Mesenchymal stem cell (in vitro differentiated cells and primary cell): ENCODE data around the gene SPATA21.

Source experiments
- DNase-seq: peaks from one replicate; pipeline ENCODE4 v3.0.0-alpha.2; 2013
- H2AFZ ChIP-seq: one replicate; pipeline ENCODE4 v1.6.1; 2013; ENCODE audit warnings: low read depth, mild to moderate bottlenecking, control low read depth, inconsistent platforms, low read length, moderate library complexity
- H2AK5ac ChIP-seq: 2 replicates; pipeline ENCODE4 v1.6.1; 2013; ENCODE audit warnings: low read length, moderate library complexity, mild to moderate bottlenecking, inconsistent platforms; ENCODE audit not compliant: severe bottlenecking
- H2BK120ac ChIP-seq: one replicate; pipeline ENCODE4 v1.6.1; 2013; ENCODE audit warnings: low read depth, mild to moderate bottlenecking, inconsistent platforms, low read length, moderate library complexity
- H2BK12ac ChIP-seq, 2 experiments: one replicate each; pipeline ENCODE4 v1.6.1; 2013; ENCODE audit warnings: inconsistent platforms in 2 of 2, low read length in 2 of 2, mild to moderate bottlenecking in 2 of 2, moderate library complexity in 2 of 2, control low read depth in 1 of 2
- H2BK15ac ChIP-seq: one replicate; pipeline ENCODE4 v1.6.1; 2013; ENCODE audit warnings: mild to moderate bottlenecking, low read depth, inconsistent platforms; ENCODE audit not compliant: poor library complexity, severe bottlenecking
- H2BK5ac ChIP-seq: 2 replicates; pipeline ENCODE4 v1.6.1; 2013; ENCODE audit warnings: low read depth, mild to moderate bottlenecking, low read length, control low read depth, inconsistent platforms; ENCODE audit not compliant: poor library complexity, severe bottlenecking
- H3K14ac ChIP-seq, 2 experiments: one replicate each; pipeline ENCODE4 v1.6.1; 2013; ENCODE audit warnings: inconsistent platforms in 2 of 2, low read length in 2 of 2, control low read depth in 1 of 2, mild to moderate bottlenecking in 1 of 2, moderate library complexity in 1 of 2
- H3K18ac ChIP-seq, 2 experiments: one replicate each; pipeline ENCODE4 v1.6.1; 2013; ENCODE audit warnings: inconsistent platforms in 2 of 2, low read length in 2 of 2, control low read depth in 1 of 2, low read depth in 1 of 2, mild to moderate bottlenecking in 1 of 2
- H3K23ac ChIP-seq, 2 experiments: one replicate each; pipeline ENCODE4 v1.6.1; 2013; ENCODE audit warnings: inconsistent platforms in 2 of 2, low read length in 2 of 2, mild to moderate bottlenecking in 2 of 2, moderate library complexity in 2 of 2, control low read depth in 1 of 2
- H3K27ac ChIP-seq: 2 replicates; pipeline ENCODE4 v1.5.1; 2013; ENCODE audit warnings: mild to moderate bottlenecking, moderate library complexity, low read length, control low read depth, inconsistent platforms; ENCODE audit not compliant: poor library complexity, severe bottlenecking
- H3K27me3 ChIP-seq, 2 experiments: 2 replicates each; pipeline versions ENCODE4 v1.6.1 to v1.7.0; 2013; ENCODE audit warnings: low read length in 2 of 2, mild to moderate bottlenecking in 2 of 2, moderate library complexity in 2 of 2, control low read depth in 1 of 2, inconsistent platforms in 1 of 2; ENCODE audit not compliant: control insufficient read depth in 1 of 2, insufficient read depth in 1 of 2
- H3K36me3 ChIP-seq, 2 experiments: 2 replicates each; pipeline versions ENCODE4 v1.6.1 to v1.7.0; 2013; ENCODE audit warnings: low read length in 2 of 2, control low read depth in 1 of 2, inconsistent platforms in 1 of 2, low read depth in 1 of 2, mild to moderate bottlenecking in 1 of 2; ENCODE audit not compliant: insufficient read depth in 2 of 2, control insufficient read depth in 1 of 2
- H3K4ac ChIP-seq, 2 experiments: one replicate each; pipeline ENCODE4 v1.6.1; 2013; ENCODE audit warnings: inconsistent platforms in 2 of 2, low read length in 2 of 2, mild to moderate bottlenecking in 2 of 2, moderate library complexity in 2 of 2, control low read depth in 1 of 2, low read depth in 1 of 2
- H3K4me1 ChIP-seq: 2 replicates; pipeline ENCODE4 v1.6.1; 2013; ENCODE audit warnings: low read depth, low read length, control low read depth; ENCODE audit not compliant: control insufficient read depth, insufficient read depth
- H3K4me2 ChIP-seq: 2 replicates; pipeline ENCODE4 v1.6.1; 2013; ENCODE audit warnings: low read length, mild to moderate bottlenecking, inconsistent platforms; ENCODE audit not compliant: poor library complexity, severe bottlenecking
- H3K4me3 ChIP-seq, 2 experiments: 2 replicates each; pipeline versions ENCODE4 v1.5.1 to v1.7.0; 2013; ENCODE audit warnings: low read length in 2 of 2, mild to moderate bottlenecking in 2 of 2, control low read depth in 1 of 2, low read depth in 1 of 2; ENCODE audit not compliant: insufficient read depth in 1 of 2
- H3K79me1 ChIP-seq: replicated peaks from 2 replicates; pipeline ENCODE4 v1.6.1; 2013; ENCODE audit warnings: mild to moderate bottlenecking, control low read depth, low read length, inconsistent platforms; ENCODE audit not compliant: poor library complexity, severe bottlenecking
- H3K9ac ChIP-seq: 2 replicates; pipeline ENCODE4 v1.7.0; 2013; ENCODE audit warnings: mild to moderate bottlenecking, low read length, moderate library complexity
- H3K9me3 ChIP-seq: 2 replicates; pipeline ENCODE4 v1.7.0; 2013; ENCODE audit warnings: mild to moderate bottlenecking, low read length; ENCODE audit not compliant: control insufficient read depth
- H4K8ac ChIP-seq: one replicate; pipeline ENCODE4 v1.6.1; 2013; ENCODE audit warnings: inconsistent platforms, mild to moderate bottlenecking, low read length, moderate library complexity
- H4K91ac ChIP-seq: one replicate; pipeline ENCODE4 v1.6.1; 2013; ENCODE audit warnings: mild to moderate bottlenecking, low read length, inconsistent platforms
- WGBS: methylation state at CpG from one replicate; pipeline ENCODE4 v1.1.7; 2013; ENCODE audit warnings: mixed read lengths; 5-methylcytosine and 5-hydroxymethylcytosine counted together

Gene SPATA21

GRCh38 chr1:16450863-16451481 lies 13.7 kb upstream of the SPATA21 start:
- no peak overlapping the region for H2AK5ac ChIP-seq
- peaks cover 75 to 89% of the 10 kb centered on the region in 2 experiments for H3K36me3 ChIP-seq
- H3K4me1 ChIP-seq, result peaks cover 3% of the 10 kb centered on the region
- H3K23ac ChIP-seq, result no peak overlapping the region
- H4K91ac ChIP-seq, result no peak overlapping the region
- no peak overlapping the region for H3K4me3 ChIP-seq
- H3K9ac ChIP-seq, result no peak overlapping the region
- no peak overlapping the region for H3K4ac ChIP-seq
- no peak overlapping the region for H2AFZ ChIP-seq
- H3K9me3 ChIP-seq, result no peaks in the 10 kb centered on the region
- H2BK120ac ChIP-seq, result no peak overlapping the region
- H3K27me3 ChIP-seq, result no peaks in the 10 kb centered on the region
- no peak overlapping the region for H3K27ac ChIP-seq
- WGBS, result 76% methylated on average over 5 of the region's 6 CpGs
- H2BK12ac ChIP-seq, result no peak overlapping the region
- no peak for DNase-seq
- H3K4me2 ChIP-seq, result no peak overlapping the region
- no peak overlapping the region for H3K14ac ChIP-seq
- H2BK15ac ChIP-seq, result no peak overlapping the region
- H3K18ac ChIP-seq, result no peak overlapping the region
- H4K8ac ChIP-seq, result no peak overlapping the region
- no peak overlapping the region for H2BK5ac ChIP-seq
- H3K79me1 ChIP-seq, result peaks cover 45% of the 10 kb centered on the region

- Histone ChIP-seq H2BK15ac (no peak overlapping the region), H4K91ac (no peak overlapping the region), H3K4ac (no peak overlapping the region), H3K9me3 (no peaks in the 10 kb centered on the region), H2AFZ (no peak overlapping the region), H3K4me1 (peaks cover 3% of the 10 kb centered on the region), H3K79me1 (peaks cover 42% of the 10 kb centered on the region), H3K9ac (no peak overlapping the region), H2BK120ac (no peak overlapping the region), H3K23ac (no peak overlapping the region), H4K8ac (no peak overlapping the region), H2BK5ac (no peak overlapping the region), H2BK12ac (no peak overlapping the region), H3K4me3 (no peak overlapping the region), H3K18ac (no peak overlapping the region), H3K27me3 (no peaks in the 10 kb centered on the region), H3K36me3 (peaks cover 77 to 85% of the 10 kb centered on the region in 2 experiments), H3K4me2 (no peak overlapping the region), H3K14ac (no peak overlapping the region), H2AK5ac (no peak overlapping the region), H3K27ac (no peak overlapping the region)
- 91% methylated on average over 4 of the region's 5 CpGs for whole genome bisulfite sequencing
- no peak for DNase-seq
These were observed 12.4 kb upstream of the SPATA21 start for GRCh38 chr1:16449666-16450065.

- H2AFZ ChIP-seq, result no peak overlapping the region
- no peak overlapping the region for H3K4ac ChIP-seq
- H3K27ac ChIP-seq, result no peak overlapping the region
- no peak overlapping the region for H3K23ac ChIP-seq
- H2AK5ac ChIP-seq, result no peak overlapping the region
- no peak overlapping the region for H2BK120ac ChIP-seq
- H3K27me3 ChIP-seq, result no peaks in the 10 kb centered on the region
- no peak overlapping the region for H3K9ac ChIP-seq
- H3K4me3 ChIP-seq, result no peak overlapping the region
- DNase-seq, result no peak
- no peak overlapping the region for H4K8ac ChIP-seq
- no peak overlapping the region for H3K18ac ChIP-seq
- peaks cover 48% of the 10 kb centered on the region for H3K79me1 ChIP-seq
- H2BK5ac ChIP-seq, result no peak overlapping the region
- peaks cover 4% of the 10 kb centered on the region for H3K4me1 ChIP-seq
- no peaks in the 10 kb centered on the region for H3K9me3 ChIP-seq
- WGBS, result 96% methylated on average over 4 of the region's 4 CpGs
- H4K91ac ChIP-seq, result no peak overlapping the region
- no peak overlapping the region for H3K4me2 ChIP-seq
- no peak overlapping the region for H2BK12ac ChIP-seq
- H3K14ac ChIP-seq, result no peak overlapping the region
- peaks cover 79 to 89% of the 10 kb centered on the region in 2 experiments for H3K36me3 ChIP-seq
- no peak overlapping the region for H2BK15ac ChIP-seq
These were observed 11.8 kb upstream of the SPATA21 start for GRCh38 chr1:16449065-16449464.

- Histone ChIP-seq H3K9me3 (no peaks in the 10 kb centered on the region), H3K4me2 (no peak overlapping the region), H3K27ac (no peak overlapping the region), H3K27me3 (no peaks in the 10 kb centered on the region), H3K18ac (no peak overlapping the region), H3K4me1 (peaks cover 8% of the 10 kb centered on the region), H2AK5ac (no peak overlapping the region), H2BK120ac (no peak overlapping the region), H2BK12ac (no peak overlapping the region), H2BK15ac (no peak overlapping the region), H3K79me1 (peaks cover 44% of the 10 kb centered on the region), H3K4ac (no peak overlapping the region), H3K9ac (no peak overlapping the region), H3K14ac (no peak overlapping the region), H2AFZ (no peak overlapping the region), H4K91ac (no peak overlapping the region), H3K4me3 (no peak overlapping the region), H3K36me3 (peaks cover 78 to 92% of the 10 kb centered on the region in 2 experiments), H2BK5ac (no peak overlapping the region), H4K8ac (no peak overlapping the region), H3K23ac (no peak overlapping the region)
- no peak for DNase-seq
- WGBS, result 97% methylated on average over 9 of the region's 9 CpGs
These were observed 10.4 kb upstream of the SPATA21 start for GRCh38 chr1:16447641-16448040.
